GM12878 (cell line): Measurements from ENCODE around the gene CRHR2. TPM values are rescaled to one million over a fixed set of nuclear protein-coding genes. Genes with fewer than 3 reads are reported as not detected.

Source experiments
- ATAC-seq: fragments of 200-7000 bp; cut with Tn5 transposase; 3 replicates; pipeline ENCODE4 v1.9.1; 2020; ENCODE audit warnings: mild to moderate bottlenecking, moderate library complexity
- BruUV-seq: library from RNA; stranded (reverse); fragments of 400-500 nt; replicated peaks from 2 replicates; lab custom pipeline; 2021; lab: Mats Ljungman, UMichigan
- CTCF ChIA-PET: fragments of 300-600 bp; sonication (Branson Sonifier 250); formaldehyde crosslinking; extraction: SDS; loops from one replicate; lab custom pipeline; 2021; ENCODE audit warnings: inconsistent platforms; lab: Yijun Ruan, JAX
- POLR2A ChIA-PET: fragments of 350-600 bp; formaldehyde crosslinking; extraction: SDS; loops from one replicate; lab custom pipeline; 2021; ENCODE audit warnings: inconsistent platforms; lab: Charles Lee
- RAD21 ChIA-PET: fragments of 300-600 bp; sonication (Branson Sonifier 250); formaldehyde crosslinking; loops from one replicate; lab custom pipeline; 2023; ENCODE audit warnings: antibody characterized with exemption; ENCODE audit not compliant: unreplicated experiment; lab: Charles Lee
- SMC1A ChIA-PET: fragments of 300-600 bp; sonication (Branson Sonifier 250); formaldehyde crosslinking; loops from one replicate; lab custom pipeline; 2023; ENCODE audit not compliant: unreplicated experiment, uncharacterized antibody; lab: Charles Lee
- DNase-seq: peaks from one replicate; pipeline ENCODE4 v3.0.0-alpha.2; 2011; ENCODE audit warnings: low read depth, low spot score
- FAIRE-seq: peaks from 3 replicates; lab custom pipeline; 2011; peaks lifted over from hg19 to GRCh38; lab: Jason Lieb, UNC
- H2AFZ ChIP-seq: 2 replicates; pipeline ENCODE4 v1.6.0; 2011; ENCODE audit warnings: low read depth, low read length, control low read depth; ENCODE audit not compliant: control insufficient read depth
- H3K27ac ChIP-seq: 2 replicates; pipeline ENCODE4 v1.5.1; 2011; ENCODE audit warnings: control low read depth; ENCODE audit not compliant: control insufficient read depth, insufficient read depth
- H3K27me3 ChIP-seq, 2 experiments: replicated peaks in 1 of 2; 2 replicates each; pipeline versions ENCODE4 v1.6.0 to v1.6.1; 2011; ENCODE audit warnings: low read length in 1 of 2; ENCODE audit not compliant: control insufficient read depth in 2 of 2, insufficient read depth in 2 of 2
- H3K36me3 ChIP-seq, 2 experiments: 2 replicates each; pipeline ENCODE4 v1.5.1; 2011; ENCODE audit warnings: low read length in 1 of 2; ENCODE audit not compliant: control insufficient read depth in 2 of 2, insufficient read depth in 2 of 2
- H3K4me1 ChIP-seq: 2 replicates; pipeline ENCODE4 v1.6.1; 2011; ENCODE audit warnings: mild to moderate bottlenecking, low read length, moderate library complexity, mixed read lengths; ENCODE audit not compliant: control insufficient read depth, insufficient read depth
- H3K4me2 ChIP-seq: 2 replicates; pipeline ENCODE4 v1.6.0; 2011; ENCODE audit warnings: control low read depth; ENCODE audit not compliant: control insufficient read depth, insufficient read depth
- H3K4me3 ChIP-seq: fragments of 200-600 bp; sonication (generic); 2 replicates; pipeline ENCODE4 v1.5.1; 2016
- H3K79me2 ChIP-seq: 2 replicates; pipeline ENCODE4 v1.6.0; 2011; ENCODE audit warnings: low read length; ENCODE audit not compliant: control insufficient read depth, insufficient read depth
- H3K9ac ChIP-seq: 2 replicates; pipeline ENCODE4 v1.8.0; 2011; ENCODE audit warnings: low read length, control low read depth, mixed read lengths; ENCODE audit not compliant: control insufficient read depth, insufficient read depth
- H3K9me3 ChIP-seq: replicated peaks from 3 replicates; pipeline ENCODE4 v1.5.1; 2011; ENCODE audit warnings: mild to moderate bottlenecking, low read length; ENCODE audit not compliant: control insufficient read depth, insufficient read depth
- H4K20me1 ChIP-seq: 2 replicates; pipeline ENCODE4 v1.6.0; 2011; ENCODE audit not compliant: control insufficient read depth, insufficient read depth
- ETV6 ChIP-seq, 2 experiments: fragments of 450-650 bp in 1 of 2; IDR thresholded peaks in 1 of 2; conservative IDR thresholded peaks in 1 of 2; 2 replicates each; pipeline ENCODE4 v1.6.1; 2014; ENCODE audit warnings: antibody characterized with exemption in 1 of 2, borderline replicate concordance in 1 of 2, low read depth in 1 of 2, mild to moderate bottlenecking in 1 of 2, moderate library complexity in 1 of 2
- MXI1 ChIP-seq: fragments of 150-350 bp; IDR thresholded peaks from 2 replicates; pipeline ENCODE4 v1.6.1; 2011; ENCODE audit warnings: low read depth, mild to moderate bottlenecking, inconsistent platforms, low read length, improper control_type of control experiment
- NKRF ChIP-seq: fragments of 450-650 bp; conservative IDR thresholded peaks from 2 replicates; pipeline ENCODE4 v1.6.1; 2017; ENCODE audit warnings: mild to moderate bottlenecking, moderate library complexity
- RAD21 ChIP-seq: IDR thresholded peaks from 2 replicates; pipeline ENCODE4 v1.6.1; 2011; ENCODE audit warnings: mild to moderate bottlenecking, low read depth, low read length, moderate library complexity; ENCODE audit not compliant: insufficient read depth
- WGBS: methylation state at CpG from one replicate; pipeline ENCODE4 v1.1.6; 2016; ENCODE audit warnings: low lambda C conversion rate; ENCODE audit not compliant: insufficient replicate concordance, insufficient coverage; ENCODE audit errors: missing lambda C conversion rate; 5-methylcytosine and 5-hydroxymethylcytosine counted together
- in situ Hi-C: fragments of 300-500 bp; cut with MboI; formaldehyde crosslinking; loops from 9 replicates; pipeline ENCODE4 v1.14.3; 2018; ENCODE audit warnings: mixed read lengths
- intact Hi-C: fragments of 100-400 bp; cut with micrococcal nuclease; formaldehyde crosslinking; loops from one replicate; pipeline ENCODE4 v1.14.2; 2022; ENCODE audit not compliant: unreplicated experiment
- polyA plus RNA-seq, 11 experiments: library from polyadenylated mRNA; depleted of rRNA in 4 of 11; unstranded in 6 of 11; stranded (reverse) in 5 of 11; fragments of >200 nt; fragmentation: Nextera tagmentation in 4 of 11; fragmentation: Illumina TruSeq in 1 of 11; extraction: Ambion mirVana in 4 of 11; extraction: Trizol in 1 of 11; gene quantifications; 1 replicate in 1 of 11; 2 replicates in 10 of 11; pipeline versions ENCODE4 v1.2.1 to v1.2.3, GENCODE V29; 2011 to 2016; ENCODE audit warnings: inconsistent platforms in 2 of 11, missing spikeins in 2 of 11, low read depth in 1 of 11
- total RNA-seq, 4 experiments: library from RNA; depleted of rRNA in 3 of 4; stranded (reverse); fragments of >200 nt in 3 of 4; fragmentation: Illumina TruSeq in 1 of 4; extraction: Trizol in 1 of 4; gene quantifications; 2 replicates each; pipeline versions ENCODE4 v1.2.1 to v1.2.3, GENCODE V29; 2013 to 2021

The CRHR2 gene
- total and polyA plus RNA-seq, 10 of the 15 experiments (the other 5 are each of a cell fraction or from before 2014, with no cell fraction given) = not detected

- Histone ChIP-seq H3K79me2 (no peaks in the 10 kb centered on the region), H3K36me3 (peaks cover 10 to 18% of the 10 kb centered on the region in 2 experiments), H3K9me3 (no peaks in the 10 kb centered on the region), H3K4me1 (no peaks in the 10 kb centered on the region), H2AFZ (no peak overlapping the region), H3K27ac (no peak overlapping the region), H3K4me2 (no peak overlapping the region), H4K20me1 (no peaks in the 10 kb centered on the region), H3K9ac (no peak overlapping the region), H3K4me3 (no peak overlapping the region), H3K27me3 (no peaks in the 10 kb centered on the region)
- SMC1A ChIA-PET = no interaction called here
- no peak for FAIRE-seq
- 98% methylated on average over 4 of the region's 4 CpGs for WGBS
- TF ChIP-seq ETV6 (conservative IDR thresholded peaks at IDR 0.05 in 1 of 2, IDR thresholded peaks at IDR 0.05 in 1 of 2; ENCODE audit: borderline replicate concordance in 1 of 2, low read depth in 1 of 2) = no peak
- no peak for TF ChIP-seq NKRF
- DNase-seq = no peak
- BruUV-seq = no TSS peak
- intact Hi-C loops = no loop called here
- in situ Hi-C loops = no loop called here
- RAD21 ChIA-PET = no interaction called here
- ATAC-seq = no peak
- POLR2A ChIA-PET = no interaction called here
- CTCF ChIA-PET = no interaction called here
Measured at GRCh38 chr7:30627026-30627425, 55.2 kb downstream of the CRHR2 start.

GRCh38 chr7:30625283-30625682 is 57.0 kb downstream of the CRHR2 start:
- RAD21 ChIA-PET = no interaction called here
- WGBS = 89% methylated on average over 1 of the region's 1 CpG
- TF ChIP-seq RAD21 = 0 out of 2 replicates have a peak, but pooled peaks have one; percentile 3
- no peak for TF ChIP-seq MXI1
- peaks cover 9 to 27% of the 10 kb centered on the region in 2 experiments for H3K36me3 ChIP-seq
- H3K9ac ChIP-seq = no peak overlapping the region
- FAIRE-seq = no peak
- intact Hi-C loops (no loop called here), in situ Hi-C loops (no loop called here)
- DNase-seq = no peak
- no peaks in the 10 kb centered on the region for H3K4me1 ChIP-seq
- H4K20me1 ChIP-seq = no peaks in the 10 kb centered on the region
- H3K4me2 ChIP-seq = no peak overlapping the region
- no peaks in the 10 kb centered on the region for H3K79me2 ChIP-seq
- no peak overlapping the region for H3K27ac ChIP-seq
- no peaks in the 10 kb centered on the region for H3K9me3 ChIP-seq
- CTCF ChIA-PET = no interaction called here
- POLR2A ChIA-PET = interaction anchor here (0.6 kb wide), 1 partner anchor 1022 kb away, joined by 6 read pairs; no protein-coding TSS in a partner anchor
- no peak for ATAC-seq
- no peak overlapping the region for H2AFZ ChIP-seq
- H3K4me3 ChIP-seq = no peak overlapping the region
- H3K27me3 ChIP-seq = no peaks in the 10 kb centered on the region
- SMC1A ChIA-PET = no interaction called here
- BruUV-seq = no TSS peak
